Pulmonary artery endothelial cell (primary cell): ENCODE data around the gene PPCDC. TPM values are rescaled to one million over a fixed set of nuclear protein-coding genes. Genes with fewer than 3 reads are reported as not detected.

Source experiments
- total RNA-seq: library from RNA; depleted of rRNA; stranded (reverse); fragments of >200 nt; gene quantifications from 2 replicates; pipeline ENCODE4 v1.2.3, GENCODE V29; 2014

PPCDC gene
- total RNA-seq, 1 donor from 2014 or later: 8.4 TPM

Other genes with a start within 250 kb of the PPCDC start
- gene CSK, start 241.5 kb upstream of the PPCDC start, total RNA-seq: 39.5 and 46.1 TPM in 2 replicates
- gene LMAN1L, start 210.8 kb upstream of the PPCDC start, total RNA-seq: not detected in 2 replicates
- gene CPLX3, start 197.0 kb upstream of the PPCDC start, total RNA-seq: not detected in 2 replicates
- 22.4 and 27.0 TPM in 2 replicates for gene ULK3, start 180.4 kb upstream of the PPCDC start, total RNA-seq
- 18.5 and 21.9 TPM in 2 replicates for gene SCAMP2, start 150.2 kb upstream of the PPCDC start, total RNA-seq
- gene MPI, start 133.5 kb upstream of the PPCDC start, total RNA-seq: 57.3 and 64.3 TPM in 2 replicates
- gene FAM219B, start 116.7 kb upstream of the PPCDC start, total RNA-seq: 38.2 and 41.3 TPM in 2 replicates
- gene COX5A, start 85.5 kb upstream of the PPCDC start, total RNA-seq: 51.2 and 72.3 TPM in 2 replicates
- gene RPP25, start 66.8 kb upstream of the PPCDC start, total RNA-seq: 13.2 and 14.4 TPM in 2 replicates
- 3.5 and 5.9 TPM in 2 replicates for gene SCAMP5, start 28.0 kb upstream of the PPCDC start, total RNA-seq
- 4.1 and 6.4 TPM in 2 replicates for gene C15orf39, start 178.3 kb downstream of the PPCDC start, total RNA-seq
- not detected in 2 replicates for gene GOLGA6C, start 234.7 kb downstream of the PPCDC start, total RNA-seq